ENCODE data around the gene SPTBN1.

DNA sequence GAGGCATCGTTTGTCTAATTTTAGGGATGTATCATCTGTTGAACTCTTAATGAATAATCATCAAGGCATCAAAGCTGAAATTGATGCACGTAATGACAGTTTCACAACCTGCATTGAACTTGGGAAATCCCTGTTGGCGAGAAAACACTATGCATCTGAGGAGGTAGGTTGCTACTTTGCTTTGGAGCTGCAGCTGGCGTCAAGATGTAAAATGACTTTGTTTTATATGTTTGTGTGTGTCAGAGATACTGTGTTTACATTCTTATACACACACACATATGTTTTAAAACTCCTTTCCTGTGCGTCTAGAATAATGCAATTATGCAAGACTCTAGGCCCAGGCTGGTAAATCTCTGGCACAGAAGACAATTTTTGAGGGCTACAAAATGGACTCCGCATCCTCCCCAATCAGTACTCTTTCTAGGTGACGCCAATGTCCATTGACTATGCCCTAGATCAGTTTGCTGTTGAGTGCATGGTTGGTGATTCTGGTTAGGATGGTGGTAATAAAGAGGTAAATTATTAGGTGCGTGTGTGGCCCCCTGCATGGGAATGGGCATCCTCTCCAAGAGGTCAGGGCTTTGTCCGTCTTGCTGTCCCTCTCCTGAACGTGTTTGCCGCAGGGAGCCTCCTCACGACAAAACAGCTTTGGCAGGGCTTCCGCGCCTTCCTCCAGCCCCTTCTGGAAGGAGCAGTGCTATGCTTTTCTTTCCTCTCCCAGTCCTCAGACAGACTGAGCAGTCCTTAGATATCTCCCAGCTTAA lies 199.1 kb downstream of the SPTBN1 start:
- TF ChIP-seq GATA2 (IDR thresholded peaks at IDR 0.05; ENCODE audit: low read depth, low read length): no peak
- no peak for TF ChIP-seq GATA3 (IDR thresholded peaks at IDR 0.05; ENCODE audit: low read depth, low read length)

Measured in SH-SY5Y (cell line).